Activated naive CD8-positive, alpha-beta T cell treated with anti-CD3 and anti-CD28 coated beads, Interleukin-2, amount 50 U/mL, for 24 hours (primary cell): Measurements from ENCODE around the gene TAF6.
"Not testable (repeated sequence)": the region's sequence is repeated elsewhere in the genome, so short reads cannot be mapped to it uniquely, and the experiment has no call there.

Experiments used
- ATAC-seq: fragments of 150-1000 bp; cut with Tn5 transposase; one replicate; pipeline ENCODE4 v1.10.0; 2021
- DNase-seq: peaks from one replicate; pipeline ENCODE4 v3.0.0; 2021
- H3K27ac Mint-ChIP-seq: one replicate; pipeline ENCODE4 v1.8.0; 2021; ENCODE audit warnings: mild to moderate bottlenecking, mixed read lengths
- H3K27me3 Mint-ChIP-seq: one replicate; pipeline ENCODE4 v1.8.0; 2021; ENCODE audit warnings: mixed read lengths
- H3K36me3 Mint-ChIP-seq: one replicate; pipeline ENCODE4 v1.8.0; 2021; ENCODE audit warnings: low read depth, mixed read lengths
- H3K4me1 Mint-ChIP-seq: one replicate; pipeline ENCODE4 v1.8.0; 2021; ENCODE audit warnings: mixed read lengths
- H3K4me3 Mint-ChIP-seq: one replicate; pipeline ENCODE4 v1.8.0; 2021; ENCODE audit warnings: mild to moderate bottlenecking, moderate library complexity, mixed read lengths
- H3K9me3 Mint-ChIP-seq: one replicate; pipeline ENCODE4 v1.8.0; 2021; ENCODE audit warnings: mixed read lengths

TAF6 gene

DNA sequence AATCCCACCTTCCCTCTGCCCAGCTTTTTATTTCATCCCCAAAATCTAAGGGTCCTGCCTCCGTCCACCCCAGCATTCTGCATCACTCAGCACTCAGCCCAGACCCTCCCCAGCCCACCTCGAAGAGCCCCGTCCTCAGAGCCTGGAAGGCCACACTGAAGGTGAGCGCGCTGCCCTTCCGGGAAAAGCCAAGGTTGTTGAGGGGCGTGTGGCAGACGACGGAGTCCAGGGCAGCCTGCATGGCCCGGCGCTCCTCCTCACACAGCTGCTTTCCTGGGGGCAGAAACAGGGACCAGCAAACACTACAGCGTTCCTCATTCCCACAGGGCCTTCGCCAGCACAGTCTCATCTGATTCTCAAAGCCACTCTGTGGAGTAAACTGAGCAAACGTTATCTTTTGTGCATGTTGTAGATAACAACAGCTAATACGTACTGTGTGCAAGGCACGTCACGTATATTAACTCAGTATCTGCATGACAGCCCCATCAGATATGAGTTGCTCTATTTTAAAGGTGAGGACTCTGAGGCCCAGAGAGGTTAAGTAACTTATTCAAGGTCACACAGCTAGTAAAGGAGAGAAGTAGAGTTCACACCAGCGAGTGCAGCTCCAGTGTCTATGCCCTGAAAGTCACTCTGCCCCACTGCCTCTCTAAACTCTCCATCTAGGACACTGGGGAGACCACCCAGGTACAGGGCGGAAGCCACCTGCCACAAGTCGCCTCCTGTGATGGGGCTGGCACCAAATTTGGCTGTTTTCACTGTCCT is 36.6 kb upstream of the TAF6 start:
- Mint-ChIP-seq H3K36me3 (peaks cover 31% of the 10 kb centered on the region), H3K4me3 (no peak overlapping the region), H3K4me1 (peaks cover 45% of the 10 kb centered on the region), H3K27ac (peak overlapping the region; percentile 86), H3K9me3 (no peaks in the 10 kb centered on the region), H3K27me3 (no peaks in the 10 kb centered on the region)
- ATAC-seq (no peak), DNase-seq (no peak)

DNA sequence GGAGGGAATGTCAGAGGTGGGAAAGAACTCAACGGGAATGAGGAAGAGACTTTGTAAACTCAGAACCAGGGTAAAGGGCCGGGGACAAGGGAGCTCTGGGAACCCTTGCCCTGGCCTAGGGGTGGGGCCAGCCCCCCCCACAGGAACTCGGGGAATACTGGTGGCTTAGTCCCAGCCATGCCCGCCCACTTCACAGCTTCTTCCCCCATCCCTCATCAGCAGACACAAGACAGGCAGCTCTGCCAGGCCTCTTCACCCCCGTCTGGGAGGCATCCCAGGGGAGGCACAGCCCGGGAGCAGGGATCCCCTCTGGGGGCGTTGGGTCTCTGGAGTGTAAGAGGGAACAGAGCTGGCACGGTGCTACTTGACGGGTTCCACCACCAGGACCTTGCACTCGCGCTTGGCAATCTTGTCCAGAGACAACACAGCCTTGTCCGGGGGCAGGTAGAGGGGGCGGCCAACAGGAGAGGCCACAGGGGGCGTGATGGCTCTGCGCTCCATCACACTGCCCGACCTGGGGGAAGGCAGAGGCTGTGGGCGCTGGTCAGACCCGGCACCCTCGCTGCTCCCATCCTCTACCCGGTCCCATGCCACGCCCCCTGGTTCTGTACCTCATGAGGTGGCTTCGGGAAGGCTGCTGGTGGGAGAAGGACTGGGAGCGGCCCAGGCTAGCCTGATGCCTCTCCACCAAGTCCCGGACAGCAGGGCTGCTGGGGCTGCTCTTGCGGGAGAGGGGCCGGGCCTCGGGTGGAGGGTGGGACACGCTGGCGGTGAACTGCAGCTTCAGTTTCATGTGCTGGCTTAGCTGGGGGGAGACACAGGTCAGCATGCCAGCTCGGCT is 35.7 kb upstream of the TAF6 start:
- no peak overlapping the region for H3K4me3 Mint-ChIP-seq
- H3K4me1 Mint-ChIP-seq = peaks cover 52% of the 10 kb centered on the region
- DNase-seq (no peak), ATAC-seq (no peak)
- no peak overlapping the region for H3K27ac Mint-ChIP-seq
- no peaks in the 10 kb centered on the region for H3K27me3 Mint-ChIP-seq
- H3K9me3 Mint-ChIP-seq = no peaks in the 10 kb centered on the region
- H3K36me3 Mint-ChIP-seq = peaks cover 36% of the 10 kb centered on the region

DNA sequence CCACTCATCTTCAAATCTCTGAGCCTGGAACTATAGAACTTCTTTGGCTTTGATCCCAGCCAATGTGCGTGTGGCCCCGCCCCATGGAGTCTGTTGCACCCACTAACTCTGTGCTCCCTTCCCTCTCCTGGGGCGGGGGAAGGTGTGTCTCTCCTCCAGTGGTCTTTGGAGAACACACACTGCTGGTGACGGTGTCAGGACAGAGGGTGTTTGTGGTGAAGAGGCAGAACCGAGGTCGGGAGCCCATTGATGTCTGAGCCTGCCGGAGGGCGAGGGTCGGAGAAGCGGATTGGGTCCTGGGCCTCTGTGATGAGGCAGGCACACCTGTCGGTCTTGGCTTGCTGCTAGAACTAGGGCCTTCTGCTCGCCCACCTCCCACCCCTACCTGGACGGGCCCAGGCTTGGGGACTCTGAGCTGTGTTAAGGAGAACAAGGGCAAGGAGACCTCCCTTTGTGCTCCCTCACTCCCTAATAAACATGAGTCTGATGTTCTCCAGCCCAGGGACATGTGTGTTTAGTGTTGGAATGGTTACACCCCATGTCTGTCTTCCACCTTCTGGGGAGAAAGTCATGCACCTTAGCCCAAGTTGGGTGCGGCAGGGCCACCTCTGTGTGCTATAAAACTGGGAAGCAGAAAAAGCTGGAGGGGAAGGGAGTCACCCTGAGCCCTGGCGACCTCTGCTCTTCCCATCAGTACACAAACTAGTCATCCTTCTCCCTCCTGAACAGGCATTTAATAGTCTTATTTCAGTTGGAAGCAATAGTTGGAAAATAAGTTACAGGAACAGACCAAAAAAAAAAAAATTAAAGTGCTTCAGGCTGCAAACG is 34.8 kb upstream of the TAF6 start:
- Mint-ChIP-seq H3K36me3 (peaks cover 36% of the 10 kb centered on the region), H3K9me3 (no peaks in the 10 kb centered on the region), H3K4me1 (peaks cover 51% of the 10 kb centered on the region), H3K27ac (peak overlapping the region; percentile 69), H3K4me3 (no peak overlapping the region), H3K27me3 (no peaks in the 10 kb centered on the region)
- ATAC-seq (no peak), DNase-seq (no peak)

DNA sequence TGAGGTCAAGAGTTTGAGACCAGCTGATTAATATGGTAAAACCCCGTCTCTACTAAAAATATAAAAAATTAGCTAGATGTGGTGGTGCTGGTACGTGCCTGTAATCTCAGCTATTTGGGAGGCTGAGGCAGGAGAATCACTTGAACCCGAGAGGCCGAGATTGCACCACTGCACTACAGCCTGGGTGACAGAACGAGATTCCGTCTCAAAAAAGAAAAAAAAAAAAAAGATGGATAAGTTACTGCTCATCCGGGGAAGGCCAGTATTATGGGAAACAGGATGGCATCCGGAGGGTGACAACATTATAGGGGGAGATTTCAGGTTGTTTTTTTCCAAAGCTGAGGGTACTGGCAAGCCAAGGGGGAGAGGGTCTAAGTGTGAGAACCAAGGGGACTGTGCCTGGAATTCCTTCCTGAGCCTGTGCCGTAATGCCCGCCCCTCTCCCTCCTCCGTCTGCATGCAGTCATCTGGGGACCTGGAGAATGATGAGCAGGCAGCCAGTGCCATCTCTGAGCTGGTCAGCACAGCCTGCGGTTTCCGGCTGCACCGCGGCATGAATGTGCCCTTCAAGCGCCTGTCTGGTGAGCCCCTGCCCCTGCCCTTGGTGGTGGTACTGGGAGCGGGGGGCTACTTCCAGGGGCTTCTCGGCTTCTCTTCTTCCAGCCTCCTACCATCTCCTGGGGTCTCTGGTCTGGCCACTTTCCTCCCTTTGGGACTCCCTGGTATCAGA is 33.9 kb upstream of the TAF6 start:
- peaks cover 54% of the 10 kb centered on the region for H3K4me1 Mint-ChIP-seq

DNA sequence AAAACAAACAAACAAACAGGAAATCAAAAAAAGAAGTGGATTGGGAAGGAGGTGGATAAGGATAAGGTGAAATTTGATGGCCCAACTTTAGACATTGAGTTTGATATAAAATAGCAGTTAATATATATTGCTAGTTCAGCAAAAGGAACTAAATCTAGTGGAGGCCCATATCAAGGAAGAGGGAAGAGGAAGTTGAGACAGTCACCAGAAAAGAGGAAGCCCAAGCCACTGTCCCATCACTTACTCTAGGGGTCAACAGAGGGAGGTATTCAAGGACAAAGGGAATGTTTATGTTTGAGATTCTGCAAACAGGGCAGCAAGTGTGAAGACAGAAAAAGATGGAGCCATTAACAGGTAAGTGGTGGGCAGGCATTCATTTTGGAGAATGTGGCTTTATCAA is 33.2 kb upstream of the TAF6 start:
- Mint-ChIP-seq H3K9me3 (no peaks in the 10 kb centered on the region), H3K36me3 (peaks cover 33% of the 10 kb centered on the region), H3K4me1 (peaks cover 54% of the 10 kb centered on the region), H3K27me3 (peaks cover 1% of the 10 kb centered on the region), H3K4me3 (peak overlapping the region; percentile 20), H3K27ac (peak overlapping the region; percentile 71)
- DNase-seq = no peak
- ATAC-seq = no peak

More for the DNA sequence above, 33.9 kb upstream of the TAF6 start:
- Mint-ChIP-seq H3K27ac (peak overlapping the region; percentile 71), H3K4me3 (no peak overlapping the region), H3K9me3 (no peaks in the 10 kb centered on the region), H3K36me3 (peaks cover 36% of the 10 kb centered on the region), H3K27me3 (peaks cover 1% of the 10 kb centered on the region)
- ATAC-seq = no peak
- DNase-seq = no peak

DNA sequence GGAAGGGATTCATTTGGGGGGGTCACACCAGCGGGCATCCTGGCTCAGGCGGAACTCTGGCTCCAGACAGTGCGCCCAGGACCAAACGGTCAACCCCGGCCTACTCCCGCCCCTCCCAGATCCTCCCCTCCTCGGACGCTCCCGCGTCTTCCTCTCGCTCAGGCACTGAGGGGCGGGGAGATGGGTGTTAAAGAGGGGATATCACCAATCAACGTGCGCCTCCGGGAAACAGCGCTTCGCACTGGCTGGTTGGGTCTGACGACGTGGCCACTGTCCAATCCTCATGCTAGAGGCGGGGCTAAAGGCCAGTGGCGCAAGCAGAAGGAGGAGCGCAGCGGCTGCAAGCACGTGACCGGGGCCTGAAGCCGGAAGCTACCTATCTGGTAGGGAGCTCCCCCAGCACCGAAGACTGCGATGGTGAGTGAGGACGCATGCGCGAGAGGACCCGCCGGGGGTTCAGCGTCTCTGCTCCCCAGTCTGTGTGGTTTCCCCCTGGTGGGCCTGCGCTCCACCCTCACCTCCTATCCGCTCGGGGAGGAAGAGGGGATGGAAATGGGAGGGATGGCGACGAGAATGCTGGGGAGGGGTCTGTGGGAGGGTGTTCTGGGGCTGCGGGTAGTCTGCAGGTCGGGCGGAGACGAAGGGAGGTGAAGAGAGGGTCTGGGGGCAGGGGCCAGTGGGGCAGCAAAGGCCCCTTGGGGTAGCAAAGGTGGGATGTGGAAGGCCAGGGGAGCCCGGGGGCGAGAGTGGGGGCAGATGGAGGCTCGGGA is 29.6 kb upstream of the TAF6 start, which contains the start of gene LAMTOR4:
Gene LAMTOR4, plus strand, starts transcription at position 360 of the 770 bp plus-strand sequence. Its CDS starts 55 bp downstream, at position 415.
- DNase-seq (peak; percentile 96), ATAC-seq (peak; percentile 98)
- Mint-ChIP-seq H3K27me3 (peaks cover 1% of the 10 kb centered on the region), H3K36me3 (peaks cover 19% of the 10 kb centered on the region), H3K9me3 (no peaks in the 10 kb centered on the region), H3K27ac (peak within 1 kb of the TSS; percentile 96), H3K4me1 (peaks cover 35% of the 10 kb centered on the region), H3K4me3 (peak within 1 kb of the TSS; percentile 97)

DNA sequence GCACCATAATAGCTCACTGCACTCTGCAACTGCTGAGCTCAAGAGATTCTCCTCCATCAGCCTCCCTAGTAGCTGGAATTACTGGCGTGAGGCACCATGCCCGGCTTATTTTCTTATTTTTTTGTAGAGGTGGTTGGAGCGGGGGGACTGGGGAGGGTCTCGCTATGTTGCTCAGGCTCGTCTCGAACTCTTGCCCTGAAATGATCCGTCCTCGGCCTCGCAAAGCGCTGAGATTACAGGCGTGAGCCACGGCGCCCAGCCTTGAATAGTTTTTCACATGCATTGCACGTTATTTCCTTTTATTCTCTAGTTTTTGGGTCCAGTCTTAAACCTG is 29.0 kb upstream of the TAF6 start:
- Mint-ChIP-seq H3K4me1 (peaks cover 33% of the 10 kb centered on the region), H3K4me3 (peak overlapping the region; percentile 97), H3K36me3 (peaks cover 19% of the 10 kb centered on the region), H3K9me3 (no peaks in the 10 kb centered on the region), H3K27ac (peak overlapping the region; percentile 96), H3K27me3 (peaks cover 1% of the 10 kb centered on the region)
- DNase-seq = no peak
- peak; percentile 1 for ATAC-seq

DNA sequence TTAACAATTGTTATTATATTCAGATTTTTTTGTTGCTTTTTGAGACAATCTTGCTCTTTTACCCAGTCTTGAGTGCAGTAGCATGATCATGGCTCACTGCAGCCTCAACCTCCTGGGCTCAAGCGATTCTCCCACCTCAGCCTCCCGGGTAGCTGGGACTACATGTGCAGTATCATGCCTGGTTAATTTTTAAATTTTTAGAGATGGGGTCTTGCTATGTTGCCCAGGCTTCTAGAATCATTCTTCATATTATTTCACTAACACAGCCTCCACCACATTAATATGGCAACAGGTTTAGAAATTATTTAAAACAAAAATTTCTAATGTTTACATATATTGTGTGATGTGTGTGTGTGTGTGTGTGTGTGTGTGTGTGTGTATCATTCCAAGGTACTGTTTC is 28.1 kb upstream of the TAF6 start:
- H3K27me3 Mint-ChIP-seq = peaks cover 1% of the 10 kb centered on the region
- no peak for ATAC-seq
- no peak overlapping the region for H3K4me3 Mint-ChIP-seq
- no peaks in the 10 kb centered on the region for H3K9me3 Mint-ChIP-seq
- H3K36me3 Mint-ChIP-seq = peaks cover 12% of the 10 kb centered on the region
- no peak for DNase-seq
- peaks cover 29% of the 10 kb centered on the region for H3K4me1 Mint-ChIP-seq
- no peak overlapping the region for H3K27ac Mint-ChIP-seq

DNA sequence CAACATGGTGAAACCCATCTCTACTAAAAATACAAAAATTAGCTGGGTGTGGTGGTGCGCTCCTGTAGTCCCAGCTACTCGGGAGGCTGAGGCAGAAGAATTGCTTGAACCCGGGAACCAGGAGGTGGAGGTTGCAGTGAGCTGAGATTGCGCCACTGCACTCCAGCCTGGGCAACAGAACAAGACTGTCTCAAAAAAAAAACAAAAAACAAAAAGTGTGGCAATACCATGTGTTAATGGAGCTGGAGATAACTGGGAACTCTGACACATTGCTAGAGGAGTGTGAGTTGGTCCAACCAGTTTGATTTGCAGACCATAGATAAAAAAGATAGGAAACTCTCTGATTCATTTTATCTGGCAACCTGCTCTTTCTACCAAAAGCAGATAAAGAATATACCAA is 27.2 kb upstream of the TAF6 start:
- DNase-seq, H3K4me3 Mint-ChIP-seq, H3K27me3 Mint-ChIP-seq, H3K36me3 Mint-ChIP-seq, ATAC-seq, H3K27ac Mint-ChIP-seq, H3K9me3 Mint-ChIP-seq: not testable (repeated sequence)
- peaks cover 25% of the 10 kb centered on the region for H3K4me1 Mint-ChIP-seq

DNA sequence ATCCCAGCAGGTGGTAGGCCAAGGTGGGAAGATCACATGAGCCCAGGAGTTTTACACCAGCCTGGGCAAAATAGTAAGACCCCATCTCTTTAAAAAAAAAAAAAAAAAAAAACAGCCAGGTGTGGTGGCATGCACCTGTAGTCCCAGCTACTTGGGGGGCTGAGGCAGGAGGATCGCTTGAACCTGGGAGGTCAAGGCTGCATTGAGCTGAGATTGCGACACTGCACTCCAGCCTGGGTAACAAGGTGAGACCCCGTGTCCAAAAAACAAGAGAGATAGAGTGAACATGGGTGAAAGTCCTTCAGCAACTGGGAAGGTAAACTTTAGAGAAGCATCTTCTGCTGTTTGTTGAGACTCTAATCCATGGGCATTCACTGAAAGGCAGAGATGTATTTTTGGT is 23.3 kb upstream of the TAF6 start:
- Mint-ChIP-seq H3K4me1 (peaks cover 16% of the 10 kb centered on the region), H3K4me3 (no peak overlapping the region), H3K27ac (no peak overlapping the region), H3K9me3 (no peaks in the 10 kb centered on the region), H3K36me3 (no peaks in the 10 kb centered on the region), H3K27me3 (no peaks in the 10 kb centered on the region)
- ATAC-seq (no peak), DNase-seq (no peak)

DNA sequence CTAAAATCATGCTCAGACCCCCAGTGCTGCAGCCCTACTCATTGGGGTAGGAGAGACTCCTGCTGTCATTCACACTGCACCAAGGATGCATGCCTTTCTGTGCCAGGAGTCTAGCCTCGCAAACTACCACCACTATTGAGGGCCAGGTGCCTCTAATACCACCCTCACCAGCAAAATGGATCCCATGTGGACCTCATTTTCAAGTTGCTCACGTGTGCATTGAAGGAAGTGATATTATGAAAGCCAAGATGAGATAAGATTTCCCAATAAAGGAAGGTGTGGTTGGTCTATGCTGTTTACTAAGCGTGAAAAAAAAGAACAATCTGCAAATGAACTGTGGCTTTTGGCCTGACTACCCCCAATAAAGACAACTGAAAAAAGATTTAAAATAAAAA is 22.4 kb upstream of the TAF6 start:
- Mint-ChIP-seq H3K9me3 (no peaks in the 10 kb centered on the region), H3K4me1 (peaks cover 16% of the 10 kb centered on the region), H3K27ac (no peak overlapping the region), H3K4me3 (no peak overlapping the region), H3K36me3 (no peaks in the 10 kb centered on the region), H3K27me3 (no peaks in the 10 kb centered on the region)
- no peak for DNase-seq
- no peak for ATAC-seq

DNA sequence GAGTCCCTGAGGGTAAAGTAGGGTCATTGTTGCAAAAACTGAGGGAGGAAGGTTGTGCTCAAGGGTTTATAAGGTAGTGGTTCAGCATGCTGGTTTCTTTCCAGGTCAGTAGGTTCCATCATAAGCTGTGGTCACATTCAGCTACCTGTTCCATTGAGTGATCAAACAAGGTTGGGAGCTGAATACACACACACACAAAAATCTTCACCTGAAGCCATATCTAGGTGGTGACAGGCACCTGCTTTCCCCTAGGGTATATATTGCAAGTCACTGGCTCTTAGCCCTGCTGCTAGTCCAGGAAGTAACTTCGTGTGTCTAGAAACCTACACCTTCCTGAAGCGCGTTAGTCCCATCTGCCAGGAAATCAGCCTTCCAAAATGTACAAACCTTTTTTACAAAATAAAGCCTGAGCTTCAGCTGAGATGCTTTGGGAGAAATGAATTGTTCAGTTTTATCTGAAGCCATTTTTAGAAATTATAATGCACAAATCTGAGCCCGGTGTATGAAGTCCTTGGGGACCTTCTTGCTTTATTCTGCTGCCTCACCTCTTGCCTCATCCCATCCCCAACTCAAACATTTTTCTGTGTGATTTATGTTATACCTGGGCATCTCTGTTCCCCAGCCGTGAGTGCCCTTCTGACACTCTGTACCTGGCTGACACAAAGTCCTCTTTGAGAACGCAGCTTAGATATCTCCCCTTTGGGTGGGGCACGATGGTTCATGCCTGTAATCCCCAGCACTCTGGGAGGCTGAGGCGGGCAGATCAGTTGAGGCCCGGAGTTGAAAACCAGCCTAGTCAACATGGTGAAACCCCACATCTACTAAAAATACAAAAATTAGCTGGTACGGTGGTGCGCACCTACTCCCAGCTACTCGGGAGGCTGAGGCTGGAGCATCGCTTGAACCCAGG is 18.9 kb upstream of the TAF6 start:
- no peak for ATAC-seq

More for the DNA sequence above, 18.9 kb upstream of the TAF6 start:
- H3K9me3 Mint-ChIP-seq = no peaks in the 10 kb centered on the region
- no peak for DNase-seq
- H3K27ac Mint-ChIP-seq = peak overlapping the region; percentile 39
- no peaks in the 10 kb centered on the region for H3K36me3 Mint-ChIP-seq
- no peak overlapping the region for H3K4me3 Mint-ChIP-seq
- peaks cover 16% of the 10 kb centered on the region for H3K4me1 Mint-ChIP-seq
- no peaks in the 10 kb centered on the region for H3K27me3 Mint-ChIP-seq
